ENCODE measurements around the gene UBE2G1. TPM values are rescaled to one million over a fixed set of nuclear protein-coding genes. Genes with fewer than 3 reads are reported as not detected.
"Not testable (repeated sequence)": the region's sequence is repeated elsewhere in the genome, so short reads cannot be mapped to it uniquely, and the experiment has no call there.

Gene UBE2G1
- total RNA-seq, 2 donors from 2014 or later = 38.8 to 47.7 TPM

- no peak for ATAC-seq (ENCODE audit: insufficient number of reproducible peaks, low FRiP score, low read depth)
- Histone ChIP-seq H3K4me3 (no peak overlapping the region), H3K27ac (no peak overlapping the region), H3K27me3 (replicated peaks; ENCODE audit: insufficient read depth) (no peaks in the 10 kb centered on the region), H3K4me1 (ENCODE audit: control insufficient read depth in 1 of 2, low read depth in 2 of 2) (peaks cover 0 to 10% of the 10 kb centered on the region in 2 donors), H3K36me3 (no peaks in the 10 kb centered on the region), H3K9me3 (no peaks in the 10 kb centered on the region)
- no peak for TF ChIP-seq CTCF (IDR thresholded peaks at IDR 0.05)
- no peak for DNase-seq (ENCODE audit: low spot score)
Measured at GRCh38 chr17:4387137-4387536, 20.7 kb upstream of the UBE2G1 start.

GRCh38 chr17:4386406-4386805, 19.9 kb upstream of the UBE2G1 start:
- no peaks in the 10 kb centered on the region for H3K9me3 ChIP-seq
- ATAC-seq (ENCODE audit: insufficient number of reproducible peaks, low FRiP score, low read depth) (no peak), DNase-seq (ENCODE audit: low spot score) (no peak)
- H3K4me1 ChIP-seq (ENCODE audit: control insufficient read depth in 1 of 2, low read depth in 2 of 2) = peaks cover 0 to 10% of the 10 kb centered on the region in 2 donors
- peak overlapping the region in 1 of 2 donors; percentile 30 for H3K27ac ChIP-seq
- no peak overlapping the region for H3K4me3 ChIP-seq
- H3K27me3 ChIP-seq (replicated peaks; ENCODE audit: insufficient read depth) = no peaks in the 10 kb centered on the region
- no peaks in the 10 kb centered on the region for H3K36me3 ChIP-seq
- no peak for TF ChIP-seq CTCF (IDR thresholded peaks at IDR 0.05)

- peaks cover 0 to 10% of the 10 kb centered on the region in 2 donors for H3K4me1 ChIP-seq (ENCODE audit: control insufficient read depth in 1 of 2, low read depth in 2 of 2)
- H3K36me3 ChIP-seq = no peaks in the 10 kb centered on the region
- ATAC-seq (ENCODE audit: insufficient number of reproducible peaks, low FRiP score, low read depth) (no peak), DNase-seq (ENCODE audit: low spot score) (no peak)
- TF ChIP-seq CTCF (IDR thresholded peaks at IDR 0.05) = no peak
- H3K9me3 ChIP-seq = no peaks in the 10 kb centered on the region
- no peak overlapping the region for H3K27ac ChIP-seq
- no peak overlapping the region for H3K4me3 ChIP-seq
- no peaks in the 10 kb centered on the region for H3K27me3 ChIP-seq (replicated peaks; ENCODE audit: insufficient read depth)
Measured at GRCh38 chr17:4381690-4382671, 15.5 kb upstream of the UBE2G1 start.

GRCh38 chr17:4378626-4379025, 12.2 kb upstream of the UBE2G1 start:
- no peaks in the 10 kb centered on the region for H3K4me1 ChIP-seq (ENCODE audit: control insufficient read depth in 1 of 2, low read depth in 2 of 2)
- H3K36me3 ChIP-seq = no peaks in the 10 kb centered on the region
- H3K4me3 ChIP-seq = no peak overlapping the region
- no peak overlapping the region for H3K27ac ChIP-seq
- DNase-seq (ENCODE audit: low spot score) = no peak
- no peak for ATAC-seq (ENCODE audit: insufficient number of reproducible peaks, low FRiP score, low read depth)
- H3K9me3 ChIP-seq = no peaks in the 10 kb centered on the region
- no peak for TF ChIP-seq CTCF (IDR thresholded peaks at IDR 0.05)
- no peaks in the 10 kb centered on the region for H3K27me3 ChIP-seq (replicated peaks; ENCODE audit: insufficient read depth)

- not testable (repeated sequence) for ATAC-seq (ENCODE audit: insufficient number of reproducible peaks, low FRiP score, low read depth); H3K27me3 ChIP-seq (replicated peaks; ENCODE audit: insufficient read depth); H3K9me3 ChIP-seq; DNase-seq (ENCODE audit: low spot score); H3K27ac ChIP-seq; H3K36me3 ChIP-seq; H3K4me3 ChIP-seq; H3K4me1 ChIP-seq (ENCODE audit: control insufficient read depth in 1 of 2, low read depth in 2 of 2)
Measured at GRCh38 chr17:4377247-4377646, 10.8 kb upstream of the UBE2G1 start.

- not testable (repeated sequence) for H3K27me3 ChIP-seq (replicated peaks; ENCODE audit: insufficient read depth); ATAC-seq (ENCODE audit: insufficient number of reproducible peaks, low FRiP score, low read depth); H3K36me3 ChIP-seq; DNase-seq (ENCODE audit: low spot score); H3K9me3 ChIP-seq; H3K4me3 ChIP-seq; H3K27ac ChIP-seq; H3K4me1 ChIP-seq (ENCODE audit: control insufficient read depth in 1 of 2, low read depth in 2 of 2)
Measured at GRCh38 chr17:4375796-4376440, 9.4 kb upstream of the UBE2G1 start.

All from thoracic aorta (tissue), 2 donors.